Measurements from ENCODE around the gene ACP1. TPM values are rescaled to one million over a fixed set of nuclear protein-coding genes. Genes with fewer than 3 reads are reported as not detected.

The ACP1 gene
- total RNA-seq, 4 donors from 2014 or later, result 54.0 to 81.5 (median 73.8) TPM

- DNase-seq (ENCODE audit: extremely low spot score), result no peak
- intact Hi-C loops (cut with DNase I), result no loop called here
- Histone ChIP-seq H3K36me3 (peaks cover 7 to 74% (median 34%) of the 10 kb centered on the region in 4 donors), H3K27ac (replicated peaks in 1 of 4) (no peak overlapping the region), H3K4me3 (no peak overlapping the region), H3K27me3 (no peaks in the 10 kb centered on the region), H3K9me3 (peaks cover 0 to 4% (median 0%) of the 10 kb centered on the region in 4 donors), H3K4me1 (no peaks in the 10 kb centered on the region)
- TF ChIP-seq POLR2AphosphoS5 (IDR thresholded peaks at IDR 0.05) (no peak), EP300 (IDR thresholded peaks at IDR 0.05) (no peak), POLR2A (IDR thresholded peaks at IDR 0.05; ENCODE audit: low read depth) (no peak)
- TF ChIP-seq, protein P1, sequence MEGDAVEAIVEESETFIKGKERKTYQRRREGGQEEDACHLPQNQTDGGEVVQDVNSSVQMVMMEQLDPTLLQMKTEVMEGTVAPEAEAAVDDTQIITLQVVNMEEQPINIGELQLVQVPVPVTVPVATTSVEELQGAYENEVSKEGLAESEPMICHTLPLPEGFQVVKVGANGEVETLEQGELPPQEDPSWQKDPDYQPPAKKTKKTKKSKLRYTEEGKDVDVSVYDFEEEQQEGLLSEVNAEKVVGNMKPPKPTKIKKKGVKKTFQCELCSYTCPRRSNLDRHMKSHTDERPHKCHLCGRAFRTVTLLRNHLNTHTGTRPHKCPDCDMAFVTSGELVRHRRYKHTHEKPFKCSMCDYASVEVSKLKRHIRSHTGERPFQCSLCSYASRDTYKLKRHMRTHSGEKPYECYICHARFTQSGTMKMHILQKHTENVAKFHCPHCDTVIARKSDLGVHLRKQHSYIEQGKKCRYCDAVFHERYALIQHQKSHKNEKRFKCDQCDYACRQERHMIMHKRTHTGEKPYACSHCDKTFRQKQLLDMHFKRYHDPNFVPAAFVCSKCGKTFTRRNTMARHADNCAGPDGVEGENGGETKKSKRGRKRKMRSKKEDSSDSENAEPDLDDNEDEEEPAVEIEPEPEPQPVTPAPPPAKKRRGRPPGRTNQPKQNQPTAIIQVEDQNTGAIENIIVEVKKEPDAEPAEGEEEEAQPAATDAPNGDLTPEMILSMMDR (IDR thresholded peaks at IDR 0.05), result no peak
- 91% methylated on average over 7 of the region's 7 CpGs for WGBS
Measured at GRCh38 chr2:244547-244946, 20.2 kb upstream of the ACP1 start.

DNA sequence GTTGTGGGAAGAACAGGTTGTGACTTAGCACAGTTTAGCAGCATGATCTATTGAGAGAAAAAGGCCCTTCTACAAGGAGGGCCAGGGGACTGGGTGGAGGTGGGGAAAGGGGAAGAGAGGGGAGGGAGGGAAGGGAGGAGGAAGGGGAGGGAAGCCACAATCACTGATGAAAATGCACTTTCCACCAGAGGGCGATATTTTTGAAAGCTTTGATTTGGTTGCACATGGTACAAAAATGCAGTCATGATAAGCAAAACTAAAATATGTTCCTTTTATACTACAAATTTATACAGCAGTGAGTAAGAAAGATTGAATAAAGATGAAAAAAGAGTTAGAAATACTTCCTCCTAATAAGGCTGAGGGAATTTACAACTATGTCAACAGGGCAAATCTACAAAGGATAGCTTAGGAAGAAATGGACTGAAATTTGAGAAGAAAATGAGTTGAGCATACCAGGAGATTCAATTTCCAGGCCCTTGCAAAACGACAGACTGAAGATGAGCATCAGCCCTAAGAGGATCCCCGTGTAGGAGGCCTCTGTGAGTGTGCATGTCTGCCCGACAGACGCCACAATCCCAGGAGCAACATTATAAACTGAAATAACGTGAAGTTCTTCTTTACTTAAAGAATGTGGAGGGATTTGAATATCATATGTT is 18.1 kb upstream of the ACP1 start:
- Histone ChIP-seq H3K27me3 (no peaks in the 10 kb centered on the region), H3K4me3 (no peak overlapping the region), H3K9me3 (peaks cover 0 to 4% (median 0%) of the 10 kb centered on the region in 4 donors), H3K4me1 (no peaks in the 10 kb centered on the region), H3K36me3 (peaks cover 10 to 74% (median 30%) of the 10 kb centered on the region in 4 donors), H3K27ac (replicated peaks in 1 of 4) (no peak overlapping the region)
- TF ChIP-seq, protein P1 (IDR thresholded peaks at IDR 0.05), result peak; percentile 40 to 63 (median 55)
- TF ChIP-seq POLR2AphosphoS5 (IDR thresholded peaks at IDR 0.05), result no peak
- DNase-seq (ENCODE audit: extremely low spot score), result no peak
- intact Hi-C loops (cut with DNase I), result loop anchor here (5.0 kb wide), 2 partner anchors 41 to 391 kb away; partner anchors contain the start of gene ALKAL2
- 59% methylated on average over 6 of the region's 6 CpGs for WGBS

GRCh38 chr2:248724-249123 is 16.0 kb upstream of the ACP1 start:
- 89% methylated on average over 2 of the region's 2 CpGs for WGBS
- Histone ChIP-seq H3K4me1 (no peaks in the 10 kb centered on the region), H3K4me3 (no peak overlapping the region), H3K36me3 (peaks cover 7 to 68% (median 19%) of the 10 kb centered on the region in 4 donors), H3K9me3 (no peaks in the 10 kb centered on the region), H3K27ac (replicated peaks in 1 of 4) (no peak overlapping the region), H3K27me3 (no peaks in the 10 kb centered on the region)
- no peak for DNase-seq (ENCODE audit: extremely low spot score)
- no peak for TF ChIP-seq POLR2AphosphoS5 (IDR thresholded peaks at IDR 0.05)
- TF ChIP-seq, protein P1 (IDR thresholded peaks at IDR 0.05), result no peak
- no peak for TF ChIP-seq POLR2A (IDR thresholded peaks at IDR 0.05; ENCODE audit: low read depth)
- TF ChIP-seq EP300 (IDR thresholded peaks at IDR 0.05), result no peak
- intact Hi-C loops (cut with DNase I), result loop anchor here (5.0 kb wide), 2 partner anchors 39 to 389 kb away; partner anchors contain the start of gene ALKAL2

- no peak for DNase-seq (ENCODE audit: extremely low spot score)
- TF ChIP-seq POLR2A (IDR thresholded peaks at IDR 0.05; ENCODE audit: low read depth) (no peak), POLR2AphosphoS5 (IDR thresholded peaks at IDR 0.05) (no peak), EP300 (IDR thresholded peaks at IDR 0.05) (no peak)
- TF ChIP-seq, protein P1 (IDR thresholded peaks at IDR 0.05), result no peak
- Histone ChIP-seq H3K4me3 (no peak overlapping the region), H3K27ac (replicated peaks in 1 of 4) (no peak overlapping the region), H3K4me1 (no peaks in the 10 kb centered on the region), H3K27me3 (no peaks in the 10 kb centered on the region), H3K36me3 (peaks cover 6 to 60% (median 12%) of the 10 kb centered on the region in 4 donors), H3K9me3 (no peaks in the 10 kb centered on the region)
- WGBS, result 92% methylated on average over 15 of the region's 15 CpGs
- intact Hi-C loops (cut with DNase I), result loop anchor here (5.0 kb wide), 2 partner anchors 38 to 388 kb away; partner anchors contain the start of gene ALKAL2
Measured at GRCh38 chr2:249538-250042, 15.2 kb upstream of the ACP1 start.

Measured in esophagus muscularis mucosa (tissue), 4 donors.